HUDEP-2 (cell line): Measurements from ENCODE around the gene USP24.
"Not testable (repeated sequence)": the region's sequence is repeated elsewhere in the genome, so short reads cannot be mapped to it uniquely, and the experiment has no call there.

Experiments
- DNase-seq, 76 experiments: peaks; one replicate each; lab custom pipeline; 2025; ENCODE audit not compliant: unreplicated experiment in 76 of 76; lab: John Stamatoyannopoulos, UW

The USP24 gene

GRCh38 chr1:55230659-55231058 is 15.5 kb upstream of the USP24 start:
- no peak for DNase-seq

GRCh38 chr1:55229726-55230125 is 14.6 kb upstream of the USP24 start:
- not testable (repeated sequence) for DNase-seq

- DNase-seq = no peak
These were observed 10.1 kb upstream of the USP24 start for GRCh38 chr1:55225228-55225627.

GRCh38 chr1:55224729-55225128 is 9.6 kb upstream of the USP24 start:
- DNase-seq = no peak

- no peak for DNase-seq
These were observed 7.0 kb upstream of the USP24 start for GRCh38 chr1:55222152-55222551.

- DNase-seq = peak in 25 of 76 experiments; percentile 16 to 67 (median 35)
These were observed 2.2 kb upstream of the USP24 start for GRCh38 chr1:55217226-55217986.

- DNase-seq = peak in 1 of 76 experiments; percentile 48
These were observed 932 bp upstream of the USP24 start for GRCh38 chr1:55216096-55216495.

- peak in 9 of 76 experiments; percentile 45 to 58 (median 50) for DNase-seq
These were observed 300 bp downstream of the USP24 start for GRCh38 chr1:55214934-55215193.

- DNase-seq = peak in 56 of 76 experiments; percentile 3 to 74 (median 47)
These were observed 791 bp downstream of the USP24 start for GRCh38 chr1:55214212-55214933.

GRCh38 chr1:55213885-55214211 is 1.3 kb downstream of the USP24 start:
- peak in 23 of 76 experiments; percentile 15 to 65 (median 36) for DNase-seq

GRCh38 chr1:55213151-55213884 is 1.8 kb downstream of the USP24 start:
- peak in 17 of 76 experiments; percentile 7 to 72 (median 33) for DNase-seq

- peak in 23 of 76 experiments; percentile 9 to 58 (median 31) for DNase-seq
These were observed 2.6 kb downstream of the USP24 start for GRCh38 chr1:55212349-55213150.

- DNase-seq = peak in 28 of 76 experiments; percentile 13 to 66 (median 33)
These were observed 3.3 kb downstream of the USP24 start for GRCh38 chr1:55211863-55212262.

GRCh38 chr1:55210990-55211801 is 4.0 kb downstream of the USP24 start:
- peak in 2 of 76 experiments; percentile 10 to 19 for DNase-seq

- DNase-seq = peak in 4 of 76 experiments; percentile 8 to 40 (median 24)
These were observed 5.9 kb downstream of the USP24 start for GRCh38 chr1:55209247-55209646.

GRCh38 chr1:55206210-55206609 is 9.0 kb downstream of the USP24 start:
- no peak for DNase-seq

GRCh38 chr1:55204997-55205396 is 10.2 kb downstream of the USP24 start:
- DNase-seq = peak in 3 of 76 experiments; percentile 36 to 42 (median 38)

- DNase-seq = peak in 1 of 76 experiments; percentile 19
These were observed 12.1 kb downstream of the USP24 start for GRCh38 chr1:55203064-55203463.

GRCh38 chr1:55200667-55201066 is 14.5 kb downstream of the USP24 start:
- DNase-seq = no peak

- DNase-seq = not testable (repeated sequence)
These were observed 15.4 kb downstream of the USP24 start for GRCh38 chr1:55199735-55200134.
